PC-3 (cell line): ENCODE results near the gene CCDC192. TPM values are rescaled to one million over a fixed set of nuclear protein-coding genes. Genes with fewer than 3 reads are reported as not detected.
A peak's percentile ranks its signal among the peaks of the same experiment; 100 is the strongest.

ENCODE experiments used
- ATAC-seq: fragments of 200-7000 bp; cut with Tn5 transposase; 2 replicates; pipeline ENCODE4 v1.9.1; 2020; ENCODE audit warnings: mild to moderate bottlenecking, moderate library complexity
- BruUV-seq: library from RNA; stranded (reverse); fragments of 400-500 nt; replicated peaks from 2 replicates; lab custom pipeline; 2021; lab: Mats Ljungman, UMichigan
- CTCF ChIA-PET: fragments of 300-600 bp; sonication (Branson Sonifier 250); formaldehyde crosslinking; loops from one replicate; lab custom pipeline; 2022; ENCODE audit warnings: antibody characterized with exemption; lab: Charles Lee
- POLR2A ChIA-PET: fragments of 300-600 bp; sonication (Branson Sonifier 250); formaldehyde crosslinking; loops from one replicate; lab custom pipeline; 2022; ENCODE audit warnings: antibody characterized with exemption; ENCODE audit not compliant: unreplicated experiment; lab: Charles Lee
- DNase-seq: peaks from one replicate; pipeline ENCODE4 v3.0.0-alpha.2; 2015
- H2AFZ ChIP-seq: fragments of 300-600 bp; sonication (generic); 2 replicates; pipeline ENCODE4 v1.6.0; 2016; ENCODE audit warnings: antibody characterized with exemption, low read length
- H3F3A ChIP-seq: fragments of 300-600 bp; sonication (generic); one replicate; pipeline ENCODE4 v1.6.0; 2017; ENCODE audit warnings: antibody characterized with exemption, low read length, control low read depth, mild to moderate bottlenecking; ENCODE audit not compliant: unreplicated experiment
- H3K27ac ChIP-seq: fragments of 300-600 bp; sonication (generic); 2 replicates; pipeline ENCODE4 v1.5.1; 2016; ENCODE audit warnings: mild to moderate bottlenecking, low read length
- H3K27me3 ChIP-seq: fragments of 300-600 bp; sonication (generic); 2 replicates; pipeline ENCODE4 v1.6.1; 2016; ENCODE audit warnings: low read length, mixed read lengths
- H3K36me3 ChIP-seq: fragments of 300-600 bp; sonication (generic); 2 replicates; pipeline ENCODE4 v1.6.1; 2016; ENCODE audit warnings: low read depth, mixed run types, low read length, mixed read lengths
- H3K4me1 ChIP-seq: fragments of 300-600 bp; sonication (generic); 2 replicates; pipeline ENCODE4 v1.5.1; 2016; ENCODE audit warnings: low read length; ENCODE audit not compliant: insufficient read depth
- H3K4me2 ChIP-seq: fragments of 300-600 bp; sonication (generic); 2 replicates; pipeline ENCODE4 v1.6.0; 2016; ENCODE audit warnings: low read length
- H3K4me3 ChIP-seq: fragments of 300-600 bp; sonication (generic); 2 replicates; pipeline ENCODE4 v1.5.1; 2016; ENCODE audit warnings: mild to moderate bottlenecking, low read length, mixed read lengths
- H3K79me2 ChIP-seq: fragments of 300-600 bp; sonication (generic); 2 replicates; pipeline ENCODE4 v1.6.1; 2017; ENCODE audit warnings: low read length, mixed read lengths
- H3K9ac ChIP-seq: fragments of 300-600 bp; sonication (generic); 2 replicates; pipeline ENCODE4 v1.6.0; 2016; ENCODE audit warnings: mild to moderate bottlenecking, low read length
- H3K9me2 ChIP-seq: fragments of 300-600 bp; sonication (generic); replicated peaks from 2 replicates; pipeline ENCODE4 v1.6.1; 2016; ENCODE audit warnings: mixed run types, low read length, mixed read lengths
- H3K9me3 ChIP-seq: fragments of 300-600 bp; sonication (generic); 2 replicates; pipeline ENCODE4 v1.6.1; 2016; ENCODE audit warnings: low read length, mixed read lengths
- H4K20me1 ChIP-seq: fragments of 300-600 bp; sonication (generic); 2 replicates; pipeline ENCODE4 v1.6.1; 2016; ENCODE audit warnings: low read length, mixed read lengths
- CTCF ChIP-seq: fragments of 300-600 bp; sonication (generic); conservative IDR thresholded peaks from 2 replicates; pipeline ENCODE4 v1.5.1; 2017; ENCODE audit warnings: antibody characterized with exemption, low read depth, mild to moderate bottlenecking, low read length
- EZH2 ChIP-seq: fragments of 300-600 bp; sonication (generic); IDR thresholded peaks from one replicate; pipeline ENCODE4 v1.6.1; 2017; ENCODE audit warnings: antibody characterized with exemption, mild to moderate bottlenecking, low read length; ENCODE audit not compliant: unreplicated experiment
- EZH2phosphoT487 ChIP-seq: fragments of 300-600 bp; sonication (generic); IDR thresholded peaks from 2 replicates; pipeline ENCODE4 v1.6.1; 2018; ENCODE audit warnings: mild to moderate bottlenecking, antibody characterized with exemption, low read length, borderline replicate concordance
- intact Hi-C: fragments of 100-400 bp; cut with micrococcal nuclease; formaldehyde crosslinking; loops from 2 replicates; pipeline ENCODE4 v1.9.0; 2023
- total RNA-seq: library from RNA; depleted of rRNA; stranded (reverse); fragments of >200 nt; gene quantifications from 2 replicates; pipeline ENCODE4 v1.2.3, GENCODE V29; 2014

The CCDC192 gene
- total RNA-seq, 1 experiment from 2014 or later, result not detected

- ATAC-seq, result no peak
- Histone ChIP-seq H3K9me3 (no peaks in the 10 kb centered on the region), H2AFZ (no peak overlapping the region), H4K20me1 (no peaks in the 10 kb centered on the region), H3K4me2 (no peak overlapping the region), H3K27me3 (no peaks in the 10 kb centered on the region), H3K79me2 (no peaks in the 10 kb centered on the region), H3K4me1 (peaks cover 33% of the 10 kb centered on the region), H3K9ac (no peak overlapping the region), H3K27ac (no peak overlapping the region), H3F3A (no peaks in the 10 kb centered on the region), H3K9me2 (no peaks in the 10 kb centered on the region), H3K36me3 (no peaks in the 10 kb centered on the region), H3K4me3 (no peak overlapping the region)
- intact Hi-C loops, result no loop called here
- CTCF ChIA-PET, result no interaction called here
- POLR2A ChIA-PET, result no interaction called here
- BruUV-seq, result no TSS peak
- no peak for TF ChIP-seq CTCF
- no peak for TF ChIP-seq EZH2
- no peak for TF ChIP-seq EZH2phosphoT487
- DNase-seq, result no peak
Observed at GRCh38 chr5:127931396-127931795, 228.2 kb downstream of the CCDC192 start.

- Histone ChIP-seq H3K9me2 (no peaks in the 10 kb centered on the region), H3K4me2 (no peak overlapping the region), H4K20me1 (no peaks in the 10 kb centered on the region), H3K36me3 (no peaks in the 10 kb centered on the region), H3K27me3 (no peaks in the 10 kb centered on the region), H3K79me2 (no peaks in the 10 kb centered on the region), H2AFZ (no peak overlapping the region), H3K4me3 (no peak overlapping the region), H3K9me3 (no peaks in the 10 kb centered on the region), H3K9ac (no peak overlapping the region), H3K4me1 (peaks cover 41% of the 10 kb centered on the region), H3F3A (no peaks in the 10 kb centered on the region), H3K27ac (no peak overlapping the region)
- intact Hi-C loops, result no loop called here
- BruUV-seq, result no TSS peak
- DNase-seq (no peak), ATAC-seq (no peak)
- POLR2A ChIA-PET, result no interaction called here
- no peak for TF ChIP-seq EZH2
- TF ChIP-seq CTCF, result no peak
- no peak for TF ChIP-seq EZH2phosphoT487
- CTCF ChIA-PET, result no interaction called here
Observed at GRCh38 chr5:127933348-127933747, 230.2 kb downstream of the CCDC192 start.

GRCh38 chr5:127934791-127935256 is 231.6 kb downstream of the CCDC192 start:
- TF ChIP-seq EZH2 (no peak), CTCF (peak; percentile 60)

More at GRCh38 chr5:127934791-127935256, 231.6 kb downstream of the CCDC192 start:
- H3K9ac ChIP-seq, result peak overlapping the region; percentile 54
- no peaks in the 10 kb centered on the region for H3F3A ChIP-seq
- H2AFZ ChIP-seq, result no peak overlapping the region
- peak overlapping the region; percentile 47 for H3K4me2 ChIP-seq
- ATAC-seq (peak; percentile 94), DNase-seq (peak; percentile 99)
- peak overlapping the region; percentile 89 for H3K27ac ChIP-seq
- H3K9me2 ChIP-seq, result no peaks in the 10 kb centered on the region
- ChIA-PET CTCF (interaction anchor here (0.5 to 1.1 kb wide), 2 partner anchors 143 to 147 kb away, joined by 3 to 7 read pairs; no protein-coding TSS in a partner anchor), POLR2A (interaction anchor here (0.5 to 1.0 kb wide), 5 partner anchors 24 to 293 kb away, joined by 3 to 6 read pairs (median 4); no protein-coding TSS in a partner anchor)
- no peaks in the 10 kb centered on the region for H3K9me3 ChIP-seq
- H3K27me3 ChIP-seq, result no peaks in the 10 kb centered on the region
- H4K20me1 ChIP-seq, result no peaks in the 10 kb centered on the region
- intact Hi-C loops, result loop anchor here (1.0 to 2.0 kb wide), 10 partner anchors 23 to 266 kb away; partner anchors contain the start of gene SLC12A2
- BruUV-seq, result no TSS peak
- no peak overlapping the region for H3K4me3 ChIP-seq
- H3K4me1 ChIP-seq, result peaks cover 41% of the 10 kb centered on the region
- H3K79me2 ChIP-seq, result no peaks in the 10 kb centered on the region
- H3K36me3 ChIP-seq, result no peaks in the 10 kb centered on the region
